Common myeloid progenitor, CD34-positive (primary cell): ENCODE measurements around the gene DUSP6.

ENCODE experiments used
- CTCF ChIA-PET: fragments of 350-600 bp; sonication (Branson Sonifier 250); formaldehyde crosslinking; loops from one replicate; lab custom pipeline; 2021; ENCODE audit warnings: antibody characterized with exemption; lab: Charles Lee
- POLR2A ChIA-PET: fragments of 350-600 bp; sonication (Branson Sonifier 250); formaldehyde crosslinking; loops from one replicate; lab custom pipeline; 2021; ENCODE audit warnings: antibody characterized with exemption; lab: Charles Lee
- DNase-seq, 3 donors: peaks; one replicate each; pipeline versions ENCODE4 v3.0.0 to v3.0.0-alpha.2; 2013
- H3K27ac ChIP-seq, 2 experiments: 1 replicate in 1 of 2; 2 replicates in 1 of 2; pipeline ENCODE4 v1.7.0; 2013; ENCODE audit warnings: inconsistent platforms in 2 of 2, low read length in 2 of 2, mild to moderate bottlenecking in 2 of 2, low read depth in 1 of 2, moderate library complexity in 1 of 2; ENCODE audit not compliant: severe bottlenecking in 2 of 2, insufficient read depth in 1 of 2, poor library complexity in 1 of 2
- H3K27me3 ChIP-seq, 5 experiments: replicated peaks in 2 of 5; 1 replicate in 3 of 5; 2 replicates in 2 of 5; pipeline versions ENCODE4 v1.6.1 to v1.7.0; 2013; ENCODE audit warnings: low read length in 4 of 5, mild to moderate bottlenecking in 2 of 5, moderate library complexity in 2 of 5, inconsistent platforms in 1 of 5; ENCODE audit not compliant: insufficient read depth in 5 of 5, control insufficient read depth in 4 of 5
- H3K36me3 ChIP-seq, 4 experiments: 1 replicate in 2 of 4; 2 replicates in 2 of 4; pipeline versions ENCODE4 v1.6.1 to v1.7.0; 2013; ENCODE audit warnings: low read length in 3 of 4, control low read depth in 1 of 4, mild to moderate bottlenecking in 1 of 4; ENCODE audit not compliant: control insufficient read depth in 4 of 4, insufficient read depth in 4 of 4
- H3K4me1 ChIP-seq, 4 experiments: 1 replicate in 3 of 4; 2 replicates in 1 of 4; pipeline versions ENCODE4 v1.6.1 to v1.7.1; 2013; ENCODE audit warnings: low read length in 3 of 4, mild to moderate bottlenecking in 3 of 4, control low read depth in 1 of 4, inconsistent platforms in 1 of 4, moderate library complexity in 1 of 4; ENCODE audit not compliant: control insufficient read depth in 4 of 4, insufficient read depth in 4 of 4; ENCODE audit errors: control extremely low read depth in 1 of 4
- H3K4me3 ChIP-seq, 7 experiments: 1 replicate in 4 of 7; 2 replicates in 3 of 7; pipeline versions ENCODE4 v1.5.1 to v1.7.0; 2013; ENCODE audit warnings: mild to moderate bottlenecking in 7 of 7, low read length in 6 of 7, moderate library complexity in 6 of 7, inconsistent platforms in 2 of 7, low read depth in 2 of 7, control low read depth in 1 of 7; ENCODE audit not compliant: insufficient read depth in 4 of 7, control insufficient read depth in 1 of 7; ENCODE audit errors: extremely low read depth in 1 of 7
- H3K9me3 ChIP-seq, 5 experiments: 1 replicate in 4 of 5; 2 replicates in 1 of 5; pipeline versions ENCODE4 v1.6.1 to v1.7.1; 2013; ENCODE audit warnings: low read length in 4 of 5, mild to moderate bottlenecking in 2 of 5, inconsistent platforms in 1 of 5, low read depth in 1 of 5, moderate library complexity in 1 of 5; ENCODE audit not compliant: control insufficient read depth in 4 of 5, insufficient read depth in 2 of 5; ENCODE audit errors: control extremely low read depth in 1 of 5
- WGBS: methylation state at CpG from one replicate; pipeline ENCODE4 v1.1.5; 2013; ENCODE audit not compliant: insufficient coverage; 5-methylcytosine and 5-hydroxymethylcytosine counted together

DUSP6 gene

GRCh38 chr12:89373763-89374572 lies 21.7 kb upstream of the DUSP6 start:
- Histone ChIP-seq H3K27ac (no peak overlapping the region), H3K36me3 (no peaks in the 10 kb centered on the region), H3K9me3 (no peaks in the 10 kb centered on the region), H3K4me3 (no peak overlapping the region), H3K4me1 (peaks cover 4 to 19% (median 13%) of the 10 kb centered on the region in 4 experiments), H3K27me3 (no peaks in the 10 kb centered on the region)
- CTCF ChIA-PET = no interaction called here
- POLR2A ChIA-PET = no interaction called here
- no CpG with 5 or more reads among the region's 2 CpGs for WGBS
- DNase-seq = no peak

GRCh38 chr12:89372584-89373370 lies 20.5 kb upstream of the DUSP6 start:
- no peak overlapping the region for H3K4me3 ChIP-seq
- H3K27me3 ChIP-seq = no peaks in the 10 kb centered on the region
- WGBS = 94% methylated on average over 4 of the region's 6 CpGs
- CTCF ChIA-PET = no interaction called here
- no peaks in the 10 kb centered on the region for H3K36me3 ChIP-seq
- POLR2A ChIA-PET = no interaction called here
- H3K27ac ChIP-seq = no peak overlapping the region
- no peaks in the 10 kb centered on the region for H3K9me3 ChIP-seq
- peaks cover 4 to 16% (median 11%) of the 10 kb centered on the region in 4 experiments for H3K4me1 ChIP-seq
- DNase-seq = no peak

GRCh38 chr12:89370850-89371249 lies 18.5 kb upstream of the DUSP6 start:
- Histone ChIP-seq H3K4me3 (no peak overlapping the region), H3K36me3 (no peaks in the 10 kb centered on the region), H3K27me3 (no peaks in the 10 kb centered on the region), H3K9me3 (no peaks in the 10 kb centered on the region), H3K4me1 (peaks cover 4 to 16% (median 11%) of the 10 kb centered on the region in 4 experiments), H3K27ac (no peak overlapping the region)
- DNase-seq = peak in 2 of 3 donors; percentile 69 to 73
- POLR2A ChIA-PET = no interaction called here
- WGBS = 94% methylated on average over 5 of the region's 7 CpGs
- CTCF ChIA-PET = no interaction called here

- peak in 1 of 3 donors; percentile 26 for DNase-seq
- ChIA-PET POLR2A (interaction anchor here (0.9 kb wide), 1 partner anchor 11 kb away, joined by 3 read pairs; no protein-coding TSS in a partner anchor), CTCF (no interaction called here)
- Histone ChIP-seq H3K36me3 (no peaks in the 10 kb centered on the region), H3K9me3 (no peaks in the 10 kb centered on the region), H3K4me3 (no peak overlapping the region), H3K27ac (no peak overlapping the region), H3K4me1 (peaks cover 4 to 16% (median 11%) of the 10 kb centered on the region in 4 experiments), H3K27me3 (no peaks in the 10 kb centered on the region)
- WGBS = 60% methylated on average over 3 of the region's 3 CpGs
These were observed 18.1 kb upstream of the DUSP6 start for GRCh38 chr12:89370421-89370831.

- Histone ChIP-seq H3K27me3 (no peaks in the 10 kb centered on the region), H3K4me3 (no peak overlapping the region), H3K36me3 (no peaks in the 10 kb centered on the region), H3K4me1 (peaks cover 4 to 16% (median 11%) of the 10 kb centered on the region in 4 experiments), H3K9me3 (no peaks in the 10 kb centered on the region), H3K27ac (no peak overlapping the region)
- no peak for DNase-seq
- POLR2A ChIA-PET = no interaction called here
- 100% methylated on average over 1 of the region's 3 CpGs for WGBS
- CTCF ChIA-PET = interaction anchor here (1.1 kb wide), 1 partner anchor 14 kb away, joined by 3 read pairs; no protein-coding TSS in a partner anchor
These were observed 16.9 kb upstream of the DUSP6 start for GRCh38 chr12:89369166-89369565.

- no peak overlapping the region for H3K4me3 ChIP-seq
- peaks cover 4 to 16% (median 11%) of the 10 kb centered on the region in 4 experiments for H3K4me1 ChIP-seq
- no peak overlapping the region for H3K27ac ChIP-seq
- no peak for DNase-seq
- ChIA-PET CTCF (interaction anchor here (1.0 to 1.1 kb wide), 2 partner anchors 12 to 14 kb away, joined by 3 read pairs; no protein-coding TSS in a partner anchor), POLR2A (no interaction called here)
- H3K36me3 ChIP-seq = no peaks in the 10 kb centered on the region
- no peaks in the 10 kb centered on the region for H3K27me3 ChIP-seq
- 100% methylated on average over 2 of the region's 4 CpGs for WGBS
- H3K9me3 ChIP-seq = no peaks in the 10 kb centered on the region
These were observed 16.1 kb upstream of the DUSP6 start for GRCh38 chr12:89368391-89368790.
